GM19328 (cell line): ENCODE measurements around the gene KRTAP9-7.

ENCODE experiments used
- ATAC-seq: cut with Tn5 transposase; IDR thresholded peaks from one replicate; pipeline ENCODE4 v1.9.1; 2021; ENCODE audit warnings: mild to moderate bottlenecking, moderate library complexity; ENCODE audit not compliant: unreplicated experiment

KRTAP9-7 gene

GRCh38 chr17:41318231-41318630 is 42.7 kb downstream of the KRTAP9-7 start:
- no peak for ATAC-seq

- ATAC-seq, result no peak
Observed at GRCh38 chr17:41322094-41322902, 46.8 kb downstream of the KRTAP9-7 start.

GRCh38 chr17:41322903-41323895 is 47.7 kb downstream of the KRTAP9-7 start:
- ATAC-seq, result no peak

- no peak for ATAC-seq
Observed at GRCh38 chr17:41324180-41325075, 48.9 kb downstream of the KRTAP9-7 start.

DNA sequence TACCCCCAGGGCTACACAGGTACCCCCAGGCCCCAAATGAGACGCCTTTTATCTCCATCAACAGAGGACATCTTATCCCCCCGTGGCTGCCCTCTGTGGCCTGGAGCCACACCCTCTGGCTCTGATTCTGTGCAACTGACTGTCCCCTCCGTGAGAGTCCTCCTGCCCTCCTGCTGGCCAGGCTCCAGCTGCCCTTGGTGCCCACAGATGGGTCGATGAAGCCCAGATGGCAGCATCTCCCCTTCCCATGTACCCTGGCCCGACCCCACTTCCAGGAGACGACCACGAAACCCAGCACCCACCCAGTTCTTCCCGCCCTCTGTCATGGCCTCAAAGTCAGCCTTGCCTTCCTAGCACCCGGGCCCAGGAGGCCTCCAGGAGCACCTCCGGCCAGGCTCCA is 49.6 kb downstream of the KRTAP9-7 start:
- no peak for ATAC-seq

DNA sequence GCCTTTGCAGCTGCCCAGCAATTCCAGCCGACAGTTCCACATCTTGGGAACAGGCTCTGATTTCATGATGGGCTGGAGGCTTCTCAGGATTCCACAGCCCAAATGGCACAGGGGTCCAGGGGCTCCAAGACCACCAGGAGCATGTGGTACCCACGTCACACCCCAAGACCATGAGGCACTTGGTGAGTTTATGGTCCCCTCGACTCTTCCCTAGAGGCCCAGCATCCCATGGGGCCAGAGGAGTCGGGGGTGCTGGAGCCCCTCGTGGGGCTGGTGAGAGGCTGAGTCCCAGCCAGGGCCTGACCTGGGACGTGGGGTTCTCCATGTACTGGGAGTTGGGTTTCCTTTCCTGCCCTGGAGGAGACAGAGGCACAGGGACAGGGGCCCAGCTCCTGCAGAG is 50.1 kb downstream of the KRTAP9-7 start:
- no peak for ATAC-seq
